GM10248 (cell line): ENCODE results near the gene BICRAL.
"Not testable (repeated sequence)": the region's sequence is repeated elsewhere in the genome, so short reads cannot be mapped to it uniquely, and the experiment has no call there.

Experiments used
- CTCF ChIA-PET: fragments of 300-600 bp; sonication (Branson Sonifier 250); formaldehyde crosslinking; extraction: SDS; loops from one replicate; lab custom pipeline; 2021; ENCODE audit warnings: antibody characterized with exemption; lab: Yijun Ruan, JAX
- POLR2A ChIA-PET: fragments of 350-650 bp; sonication (Branson Sonifier 250); formaldehyde crosslinking; extraction: SDS; loops from one replicate; lab custom pipeline; 2020; ENCODE audit warnings: antibody characterized with exemption; lab: Yijun Ruan, JAX
- DNase-seq: peaks from one replicate; pipeline ENCODE4 v3.0.0; 2012; ENCODE audit errors: extremely low spot score
- TF ChIP-seq, protein P1 (sequence below): IDR thresholded peaks from 2 replicates; pipeline ENCODE4 v1.5.1; 2012; ENCODE audit warnings: mild to moderate bottlenecking, low read depth; ENCODE audit errors: extremely low read depth, missing control alignments, control extremely low read depth

The BICRAL gene

GRCh38 chr6:42808492-42809483 lies 26.9 kb downstream of the BICRAL start:
- ChIA-PET POLR2A (interaction anchor here (0.6 kb wide), 1 partner anchor 1736 kb away, joined by 3 read pairs; the partner anchor contains the start of gene OARD1), CTCF (interaction anchor here (1.1 to 1.3 kb wide), 3 partner anchors 9 to 82 kb away, joined by 4 to 5 read pairs (median 4); no protein-coding TSS in a partner anchor)
- TF ChIP-seq, protein P1, sequence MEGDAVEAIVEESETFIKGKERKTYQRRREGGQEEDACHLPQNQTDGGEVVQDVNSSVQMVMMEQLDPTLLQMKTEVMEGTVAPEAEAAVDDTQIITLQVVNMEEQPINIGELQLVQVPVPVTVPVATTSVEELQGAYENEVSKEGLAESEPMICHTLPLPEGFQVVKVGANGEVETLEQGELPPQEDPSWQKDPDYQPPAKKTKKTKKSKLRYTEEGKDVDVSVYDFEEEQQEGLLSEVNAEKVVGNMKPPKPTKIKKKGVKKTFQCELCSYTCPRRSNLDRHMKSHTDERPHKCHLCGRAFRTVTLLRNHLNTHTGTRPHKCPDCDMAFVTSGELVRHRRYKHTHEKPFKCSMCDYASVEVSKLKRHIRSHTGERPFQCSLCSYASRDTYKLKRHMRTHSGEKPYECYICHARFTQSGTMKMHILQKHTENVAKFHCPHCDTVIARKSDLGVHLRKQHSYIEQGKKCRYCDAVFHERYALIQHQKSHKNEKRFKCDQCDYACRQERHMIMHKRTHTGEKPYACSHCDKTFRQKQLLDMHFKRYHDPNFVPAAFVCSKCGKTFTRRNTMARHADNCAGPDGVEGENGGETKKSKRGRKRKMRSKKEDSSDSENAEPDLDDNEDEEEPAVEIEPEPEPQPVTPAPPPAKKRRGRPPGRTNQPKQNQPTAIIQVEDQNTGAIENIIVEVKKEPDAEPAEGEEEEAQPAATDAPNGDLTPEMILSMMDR, result no peak
- no peak for DNase-seq

DNA sequence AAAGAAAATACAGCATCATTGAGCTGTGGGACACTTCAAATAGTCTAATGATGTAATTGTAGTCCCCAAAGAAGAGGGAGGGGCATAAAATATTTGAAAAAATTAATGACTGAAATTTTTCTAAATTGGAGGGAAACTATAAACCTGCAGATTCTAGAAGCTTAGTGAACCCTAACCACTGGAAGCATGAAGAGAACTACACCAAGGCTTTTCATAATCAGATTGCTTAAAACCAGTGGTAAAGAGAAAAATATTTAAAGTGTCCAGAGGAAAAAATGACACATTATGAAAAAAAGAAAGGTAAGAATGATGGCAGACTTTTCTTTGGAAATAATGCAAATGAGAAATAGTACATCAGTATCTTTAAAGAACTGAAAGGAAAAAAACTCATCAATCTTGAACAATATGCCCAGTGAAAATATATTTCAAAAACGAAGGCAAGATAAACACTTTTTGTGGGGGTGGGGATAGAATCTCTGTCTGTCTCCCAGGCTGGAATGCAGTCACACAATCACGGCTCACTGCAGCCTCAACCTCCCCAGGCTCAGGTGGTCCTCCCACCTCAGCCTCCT lies 31.3 kb downstream of the BICRAL start:
- DNase-seq, result no peak
- ChIA-PET POLR2A (no interaction called here), CTCF (interaction anchor here (1.2 kb wide), 1 partner anchor 54 kb away, joined by 3 read pairs; no protein-coding TSS in a partner anchor)
- TF ChIP-seq, protein P1, result no peak

DNA sequence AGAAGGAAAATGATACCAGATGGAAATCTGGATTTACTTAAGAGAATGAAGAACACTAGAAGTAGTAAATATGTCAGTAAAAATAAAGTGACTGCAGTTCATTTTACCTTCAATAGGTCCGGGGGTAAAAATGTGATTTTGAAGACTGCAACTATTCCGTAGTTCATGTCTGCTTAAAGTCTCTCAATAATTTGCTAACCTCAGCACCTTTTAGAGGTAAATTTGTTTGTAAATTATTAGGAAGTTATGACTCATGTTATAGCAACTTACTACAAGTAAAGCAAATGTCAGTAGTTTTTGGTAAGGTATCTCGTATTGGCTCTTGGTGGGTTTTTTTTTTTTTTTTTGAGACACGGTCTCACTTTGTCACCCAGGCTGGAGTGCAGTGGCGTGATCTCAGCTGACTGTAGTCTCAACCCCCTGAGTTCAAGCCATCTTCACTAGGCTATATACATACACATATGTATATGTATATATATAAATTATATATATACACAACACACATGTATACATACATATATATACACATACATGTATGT lies 32.1 kb downstream of the BICRAL start:
- CTCF ChIA-PET, result interaction anchor here (1.2 kb wide), 1 partner anchor 55 kb away, joined by 3 read pairs; no protein-coding TSS in a partner anchor
- TF ChIP-seq, protein P1, result no peak
- DNase-seq, result no peak
- POLR2A ChIA-PET, result no interaction called here

DNA sequence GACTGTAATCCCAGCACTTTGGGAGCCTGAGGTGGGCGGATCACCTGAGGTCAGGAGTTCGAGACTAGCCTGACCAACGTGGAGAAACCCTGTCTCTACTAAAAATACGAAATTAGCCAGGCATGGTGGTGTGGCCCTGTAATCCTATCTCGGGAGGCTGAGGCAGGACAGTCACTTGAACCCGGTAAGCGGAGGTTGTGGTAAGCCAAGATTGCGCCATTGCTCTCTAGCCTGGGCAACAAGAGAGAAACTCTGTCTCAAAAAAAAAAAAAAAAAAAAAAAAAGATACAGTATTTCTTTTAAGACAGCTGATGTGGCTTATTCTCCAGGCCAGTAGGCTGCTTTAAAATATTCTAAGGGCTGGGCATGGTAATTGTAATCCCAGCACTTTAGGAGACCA lies 33.9 kb downstream of the BICRAL start:
- DNase-seq, CTCF ChIA-PET, POLR2A ChIA-PET: not testable (repeated sequence)

DNA sequence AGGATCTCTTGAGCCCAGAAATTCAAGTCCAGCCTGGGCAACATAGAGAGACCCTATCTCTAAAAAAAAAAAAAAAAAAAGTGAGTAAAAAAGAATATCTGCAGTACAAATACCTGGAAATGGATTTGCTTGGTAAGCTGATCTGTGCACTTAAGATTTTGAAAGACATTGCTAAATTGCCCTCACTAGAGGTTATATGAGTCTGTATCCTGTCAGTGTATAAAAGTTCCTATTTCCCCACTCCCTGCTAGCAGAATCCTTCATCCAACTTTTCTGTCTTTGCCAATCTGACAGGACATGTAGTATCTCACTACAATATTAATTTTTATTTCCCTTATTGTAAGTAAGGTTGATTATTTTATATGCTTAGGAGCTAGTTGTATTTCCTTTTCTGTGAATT lies 36.1 kb downstream of the BICRAL start:
- no peak for DNase-seq
- POLR2A ChIA-PET, result no interaction called here
- CTCF ChIA-PET, result interaction anchor here (1.2 to 1.7 kb wide), 4 partner anchors 9 to 91 kb away, joined by 3 to 8 read pairs (median 4); no protein-coding TSS in a partner anchor
- TF ChIP-seq, protein P1, result no peak

DNA sequence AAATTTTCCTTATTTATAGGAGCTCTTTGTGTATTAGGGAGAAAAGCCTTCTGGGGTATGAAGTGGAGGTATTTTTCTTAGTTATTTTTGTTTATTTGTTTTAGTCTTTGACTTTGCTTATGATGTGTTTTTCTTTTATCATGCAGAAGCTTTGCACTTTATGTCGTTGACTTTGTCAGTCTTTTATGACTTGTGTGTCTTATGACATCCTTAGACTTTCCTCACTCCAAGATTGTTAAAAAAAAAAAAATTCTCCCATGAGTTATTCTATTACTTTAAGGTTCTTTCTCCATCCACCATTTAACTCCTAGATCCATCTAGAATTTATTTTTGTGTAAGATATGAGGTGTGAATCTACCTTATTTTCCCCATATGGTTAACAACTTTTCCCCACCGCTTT lies 36.6 kb downstream of the BICRAL start:
- DNase-seq, result no peak
- CTCF ChIA-PET, result interaction anchor here (0.6 to 1.7 kb wide), 4 partner anchors 24 to 246 kb away, joined by 3 to 8 read pairs (median 3); no protein-coding TSS in a partner anchor
- POLR2A ChIA-PET, result no interaction called here
- TF ChIP-seq, protein P1, result no peak
